Hematopoietic multipotent progenitor cell treated with erythropoietin and hydrocortisone succinate and interleukin-3 and kit ligand, for 8 days (in vitro differentiated cells): ENCODE results near the gene KLF1.

Source experiments
- DNase-seq: peaks from one replicate; pipeline ENCODE4 v3.0.0-alpha.2; 2015

The KLF1 gene

GRCh38 chr19:12836529-12836863 lies 50.5 kb downstream of the KLF1 start:
- no peak for DNase-seq

GRCh38 chr19:12834976-12835757 lies 51.8 kb downstream of the KLF1 start:
- peak; percentile 64 for DNase-seq

GRCh38 chr19:12834566-12834943 lies 52.4 kb downstream of the KLF1 start, which contains the start of gene RTBDN:
RTBDN (minus strand) TSS chr19:12834579; CDS start chr19:12829979, 4,600 bp downstream.
- no peak for DNase-seq
